ENCODE results near the gene DHX35.

DNA sequence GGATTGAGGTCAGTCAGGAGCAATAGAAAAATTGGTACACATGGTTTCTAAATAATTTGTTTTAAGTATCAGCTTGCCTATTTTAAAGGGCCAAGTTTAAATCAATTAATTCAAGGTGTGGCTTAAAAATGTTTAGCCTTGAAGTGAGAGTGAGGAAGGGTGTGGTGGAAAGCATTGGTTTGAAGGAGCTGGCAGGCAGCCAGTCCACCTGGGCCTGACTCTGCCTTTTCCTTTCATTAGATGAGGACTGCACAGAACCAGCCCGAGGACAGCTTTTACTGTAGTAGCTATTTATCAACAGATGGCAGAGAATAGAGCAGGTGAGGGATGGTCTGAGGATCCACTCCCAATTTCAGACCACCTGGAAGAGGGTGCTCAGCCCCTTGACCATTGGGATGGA lies 42.4 kb downstream of the DHX35 start:
- TF ChIP-seq, protein P1, sequence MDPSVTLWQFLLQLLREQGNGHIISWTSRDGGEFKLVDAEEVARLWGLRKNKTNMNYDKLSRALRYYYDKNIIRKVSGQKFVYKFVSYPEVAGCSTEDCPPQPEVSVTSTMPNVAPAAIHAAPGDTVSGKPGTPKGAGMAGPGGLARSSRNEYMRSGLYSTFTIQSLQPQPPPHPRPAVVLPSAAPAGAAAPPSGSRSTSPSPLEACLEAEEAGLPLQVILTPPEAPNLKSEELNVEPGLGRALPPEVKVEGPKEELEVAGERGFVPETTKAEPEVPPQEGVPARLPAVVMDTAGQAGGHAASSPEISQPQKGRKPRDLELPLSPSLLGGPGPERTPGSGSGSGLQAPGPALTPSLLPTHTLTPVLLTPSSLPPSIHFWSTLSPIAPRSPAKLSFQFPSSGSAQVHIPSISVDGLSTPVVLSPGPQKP (IDR thresholded peaks at IDR 0.05; ENCODE audit: low read depth, low read length) = no peak
- TF ChIP-seq POLR2A (IDR thresholded peaks at IDR 0.05; ENCODE audit: low read depth, low read length) (no peak), HDAC2 (IDR thresholded peaks at IDR 0.05) (no peak), SIN3A (IDR thresholded peaks at IDR 0.05; ENCODE audit: low read depth, low read length) (no peak), TAF1 (IDR thresholded peaks at IDR 0.05; ENCODE audit: borderline replicate concordance, low read depth, low read length) (no peak)
